ENCODE results near the gene MAST1.

DNA sequence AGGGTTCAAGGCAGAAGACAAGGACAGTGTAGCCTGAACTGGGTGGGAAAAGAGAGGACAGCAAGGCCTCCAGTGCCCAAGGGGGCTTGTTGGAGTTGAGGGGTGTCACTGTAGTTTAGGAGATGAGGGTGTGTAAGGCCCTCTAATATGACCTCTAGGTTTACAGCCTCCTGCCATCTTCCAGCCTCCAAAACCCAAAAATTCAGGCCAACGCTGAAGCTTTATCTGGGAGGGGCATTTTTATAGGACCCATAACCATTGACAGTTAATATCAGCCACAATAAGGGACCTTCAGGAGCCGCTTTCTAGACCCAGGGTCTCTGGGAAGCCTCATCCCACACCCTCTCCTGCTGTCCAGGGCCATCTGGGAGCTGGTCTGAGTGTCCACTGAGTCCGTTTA is 45.9 kb downstream of the MAST1 start:
- TF ChIP-seq, protein P1, sequence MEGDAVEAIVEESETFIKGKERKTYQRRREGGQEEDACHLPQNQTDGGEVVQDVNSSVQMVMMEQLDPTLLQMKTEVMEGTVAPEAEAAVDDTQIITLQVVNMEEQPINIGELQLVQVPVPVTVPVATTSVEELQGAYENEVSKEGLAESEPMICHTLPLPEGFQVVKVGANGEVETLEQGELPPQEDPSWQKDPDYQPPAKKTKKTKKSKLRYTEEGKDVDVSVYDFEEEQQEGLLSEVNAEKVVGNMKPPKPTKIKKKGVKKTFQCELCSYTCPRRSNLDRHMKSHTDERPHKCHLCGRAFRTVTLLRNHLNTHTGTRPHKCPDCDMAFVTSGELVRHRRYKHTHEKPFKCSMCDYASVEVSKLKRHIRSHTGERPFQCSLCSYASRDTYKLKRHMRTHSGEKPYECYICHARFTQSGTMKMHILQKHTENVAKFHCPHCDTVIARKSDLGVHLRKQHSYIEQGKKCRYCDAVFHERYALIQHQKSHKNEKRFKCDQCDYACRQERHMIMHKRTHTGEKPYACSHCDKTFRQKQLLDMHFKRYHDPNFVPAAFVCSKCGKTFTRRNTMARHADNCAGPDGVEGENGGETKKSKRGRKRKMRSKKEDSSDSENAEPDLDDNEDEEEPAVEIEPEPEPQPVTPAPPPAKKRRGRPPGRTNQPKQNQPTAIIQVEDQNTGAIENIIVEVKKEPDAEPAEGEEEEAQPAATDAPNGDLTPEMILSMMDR (IDR thresholded peaks at IDR 0.05) = no peak
- TF ChIP-seq POLR2A (IDR thresholded peaks at IDR 0.05) (no peak), POLR2AphosphoS5 (IDR thresholded peaks at IDR 0.05; ENCODE audit: insufficient read depth in 1 of 2, low read depth in 1 of 2) (no peak)
